Stimulated activated memory B cell treated with anti-CD40 and anti-IgM and Interleukin-4, amounts not matched to agents 10 μg/mL and 1 μg/mL and 100 μg/mL, for 72 hours (primary cell): ENCODE results near the gene OFD1.
"Not testable (repeated sequence)": the region's sequence is repeated elsewhere in the genome, so short reads cannot be mapped to it uniquely, and the experiment has no call there.

Source experiments
- ATAC-seq: fragments of 150-1000 bp; cut with Tn5 transposase; 2 replicates; pipeline ENCODE4 v1.10.0; 2021
- H3K27ac Mint-ChIP-seq: one replicate; pipeline ENCODE4 v1.8.0; 2022; ENCODE audit warnings: mild to moderate bottlenecking, mixed read lengths
- H3K27me3 Mint-ChIP-seq: one replicate; pipeline ENCODE4 v1.8.0; 2022; ENCODE audit warnings: mixed read lengths
- H3K36me3 Mint-ChIP-seq: one replicate; pipeline ENCODE4 v1.8.0; 2022; ENCODE audit warnings: mixed read lengths
- H3K4me1 Mint-ChIP-seq: one replicate; pipeline ENCODE4 v1.8.0; 2022; ENCODE audit warnings: mixed read lengths
- H3K4me3 Mint-ChIP-seq: one replicate; pipeline ENCODE4 v1.8.0; 2022; ENCODE audit warnings: mild to moderate bottlenecking, moderate library complexity, mixed read lengths
- H3K9me3 Mint-ChIP-seq: one replicate; pipeline ENCODE4 v1.8.0; 2022; ENCODE audit warnings: mixed read lengths

The OFD1 gene

DNA sequence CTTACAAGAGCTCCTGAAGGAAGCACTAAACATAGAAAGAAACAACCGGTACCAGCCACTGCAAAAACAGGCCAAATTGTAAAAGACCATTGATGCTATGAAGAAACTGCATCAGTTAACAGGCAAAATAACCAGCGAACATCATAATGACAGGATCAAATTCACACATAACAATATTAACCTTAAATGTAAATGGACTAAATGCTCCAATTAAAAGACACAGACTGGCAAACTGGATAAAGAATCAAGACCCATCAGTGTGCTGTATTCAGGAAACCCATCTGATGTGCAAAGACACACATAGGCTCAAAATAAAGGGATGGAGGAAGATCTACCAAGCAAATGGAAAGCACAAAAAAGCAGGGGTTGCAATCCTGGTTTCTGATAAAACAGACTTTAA, 8.0 kb upstream of the OFD1 start:
- H3K27me3 Mint-ChIP-seq, H3K9me3 Mint-ChIP-seq, ATAC-seq, H3K27ac Mint-ChIP-seq, H3K4me3 Mint-ChIP-seq: not testable (repeated sequence)
- Mint-ChIP-seq H3K36me3 (peaks cover 53% of the 10 kb centered on the region), H3K4me1 (peaks cover 61% of the 10 kb centered on the region)

DNA sequence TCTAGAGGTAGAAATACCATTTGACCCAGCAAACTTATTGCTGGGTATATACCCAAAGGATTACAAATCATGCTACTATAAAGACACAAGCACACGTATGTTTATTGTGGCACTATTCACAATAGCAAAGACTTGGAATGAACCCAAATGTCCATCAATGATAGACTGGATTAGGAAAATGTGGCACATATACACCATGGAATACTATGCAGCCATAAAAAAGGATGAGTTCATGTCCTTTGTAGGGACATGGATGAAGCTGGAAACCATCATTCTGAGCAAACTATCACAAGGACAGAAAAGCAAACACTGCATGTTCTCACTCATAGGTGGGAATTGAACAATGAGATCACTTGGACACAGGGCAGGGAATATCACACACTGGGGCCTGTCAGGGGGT, 4.0 kb upstream of the OFD1 start:
- ATAC-seq, H3K27me3 Mint-ChIP-seq, H3K9me3 Mint-ChIP-seq, H3K4me3 Mint-ChIP-seq, H3K27ac Mint-ChIP-seq: not testable (repeated sequence)
- Mint-ChIP-seq H3K36me3 (peaks cover 35% of the 10 kb centered on the region), H3K4me1 (peaks cover 59% of the 10 kb centered on the region)

DNA sequence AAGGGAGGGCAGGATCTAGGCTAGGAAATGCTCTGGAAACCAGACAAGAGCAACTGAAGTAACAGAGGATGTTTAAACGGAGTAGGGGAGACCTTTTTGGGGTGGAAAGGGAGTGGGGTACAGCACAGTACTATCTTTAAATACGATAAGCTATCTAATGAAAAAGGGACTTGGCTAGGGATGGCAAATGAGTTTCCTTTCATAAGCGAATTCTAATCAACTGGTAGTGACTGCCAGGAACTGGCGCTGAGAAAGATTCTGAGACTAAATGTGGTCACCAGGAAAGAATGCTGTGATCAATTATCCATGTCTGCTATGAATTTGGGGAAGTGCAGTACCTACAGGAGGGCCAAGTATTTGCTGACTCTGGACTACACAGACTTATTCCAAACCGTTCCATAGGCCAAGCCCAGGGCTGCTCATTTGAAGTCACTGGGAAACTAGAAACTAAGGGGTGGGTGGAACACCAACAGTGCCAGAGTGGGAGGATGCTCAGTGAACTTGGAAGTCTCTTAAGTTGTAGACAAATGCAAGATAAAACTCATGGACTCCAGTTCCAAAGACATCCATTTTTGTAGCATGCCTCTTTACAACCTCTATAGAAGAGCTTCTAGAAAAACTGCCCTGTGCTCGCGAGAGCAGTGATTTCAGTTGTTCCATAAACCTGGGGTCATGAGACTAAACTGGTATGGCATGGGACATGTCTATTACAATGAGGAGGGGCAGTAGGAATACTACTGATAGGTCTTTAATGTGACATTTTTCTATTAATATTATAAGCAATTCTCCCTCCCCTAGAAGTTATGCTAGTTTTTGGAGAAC, 2.1 kb upstream of the OFD1 start:
- peak overlapping the region; percentile 6 for H3K4me3 Mint-ChIP-seq
- H3K36me3 Mint-ChIP-seq, result peaks cover 19% of the 10 kb centered on the region
- no peaks in the 10 kb centered on the region for H3K27me3 Mint-ChIP-seq
- peaks cover 48% of the 10 kb centered on the region for H3K4me1 Mint-ChIP-seq
- no peak for ATAC-seq
- peak overlapping the region; percentile 61 for H3K27ac Mint-ChIP-seq
- H3K9me3 Mint-ChIP-seq, result no peaks in the 10 kb centered on the region

DNA sequence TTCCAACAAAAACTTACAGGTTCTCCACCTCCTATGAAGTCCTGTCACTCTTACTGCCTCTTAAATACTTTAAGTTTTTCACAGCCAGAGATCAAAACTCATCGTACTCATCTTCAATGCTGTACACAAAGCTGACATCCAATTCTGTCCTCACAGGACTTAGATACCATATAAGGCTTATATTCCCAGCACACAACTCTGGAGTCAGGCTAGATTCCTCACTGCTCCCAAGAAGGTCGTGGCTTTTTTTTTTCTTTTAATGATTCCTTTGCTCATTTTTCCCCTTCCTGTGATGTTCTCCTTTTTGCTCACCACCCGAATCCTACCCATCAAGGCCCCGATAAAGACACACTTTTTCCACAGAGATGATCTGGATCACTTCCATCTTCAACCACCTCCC, 1.0 kb upstream of the OFD1 start:
- no peaks in the 10 kb centered on the region for H3K9me3 Mint-ChIP-seq
- peaks cover 39% of the 10 kb centered on the region for H3K4me1 Mint-ChIP-seq
- H3K27ac Mint-ChIP-seq, result peak overlapping the region; percentile 98

DNA sequence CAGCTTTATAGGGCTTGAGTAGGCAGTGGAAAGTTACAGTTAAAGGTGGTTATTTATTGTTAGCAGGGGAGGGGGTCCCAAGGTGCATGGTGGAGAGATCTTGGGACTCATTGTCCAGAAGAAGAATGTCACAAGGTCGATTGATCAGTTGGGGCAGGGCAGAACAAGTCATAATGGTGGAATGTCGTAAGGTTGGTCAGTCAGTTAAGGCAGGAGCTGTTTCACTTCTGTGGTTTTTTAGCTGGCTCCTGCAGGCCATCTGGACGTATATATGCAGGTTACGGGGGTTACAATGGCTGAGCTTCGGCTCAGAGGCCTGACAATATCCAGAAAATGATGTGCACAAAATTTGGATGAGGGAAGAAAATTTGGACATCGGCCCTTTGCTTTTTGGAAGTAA, 7.1 kb downstream of the OFD1 start:
- Mint-ChIP-seq H3K27me3 (no peaks in the 10 kb centered on the region), H3K9me3 (no peaks in the 10 kb centered on the region), H3K4me3 (peak overlapping the region; percentile 31), H3K4me1 (peaks cover 12% of the 10 kb centered on the region), H3K36me3 (peaks cover 9% of the 10 kb centered on the region), H3K27ac (peak overlapping the region; percentile 89)
- no peak for ATAC-seq

More for the DNA sequence above, 1.0 kb upstream of the OFD1 start:
- ATAC-seq, result no peak
- peak overlapping the region; percentile 95 for H3K4me3 Mint-ChIP-seq
- peaks cover 13% of the 10 kb centered on the region for H3K36me3 Mint-ChIP-seq
- H3K27me3 Mint-ChIP-seq, result no peaks in the 10 kb centered on the region

DNA sequence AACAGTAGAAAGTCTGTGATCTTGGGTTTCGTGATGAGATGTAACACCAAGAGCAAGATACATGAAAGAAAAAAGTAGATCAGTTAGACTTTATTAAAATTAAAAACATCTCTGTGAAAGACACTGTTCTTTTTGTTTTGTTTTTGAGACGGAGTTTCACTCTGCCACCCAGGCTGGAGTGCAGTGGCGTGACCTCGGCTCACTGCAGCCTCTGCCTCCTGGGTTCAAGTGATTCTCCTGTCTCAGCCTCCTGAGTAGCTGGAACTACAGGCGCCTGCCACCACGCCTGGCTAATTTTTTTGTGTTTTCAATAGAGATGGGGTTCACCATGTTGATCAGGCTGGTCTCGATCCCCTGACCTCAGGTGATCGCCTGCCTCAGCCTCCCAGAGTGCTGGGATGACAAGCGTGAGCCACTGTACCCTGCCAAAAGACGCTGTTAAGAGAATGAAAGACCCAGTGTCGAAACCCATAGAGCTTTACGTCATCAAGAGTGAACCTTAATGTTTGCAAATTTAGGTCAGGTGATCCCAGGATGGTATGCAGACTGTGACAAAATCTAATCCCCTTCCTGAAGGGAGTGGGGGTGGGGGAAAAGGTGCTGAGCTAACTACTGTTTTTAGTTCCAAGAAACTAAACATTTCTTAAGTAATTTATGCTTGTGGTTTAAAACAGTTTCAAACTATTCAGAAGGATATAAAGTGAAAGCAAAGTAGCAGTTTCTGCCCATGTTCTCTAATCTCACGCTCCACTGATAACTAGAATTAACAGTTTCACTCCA, 8.0 kb downstream of the OFD1 start:
- peak; percentile 88 for ATAC-seq
- H3K9me3 Mint-ChIP-seq, result no peaks in the 10 kb centered on the region
- H3K27ac Mint-ChIP-seq, result peak overlapping the region; percentile 89
- H3K36me3 Mint-ChIP-seq, result peaks cover 18% of the 10 kb centered on the region
- H3K27me3 Mint-ChIP-seq, result no peaks in the 10 kb centered on the region
- peaks cover 16% of the 10 kb centered on the region for H3K4me1 Mint-ChIP-seq
- peak overlapping the region; percentile 69 for H3K4me3 Mint-ChIP-seq

DNA sequence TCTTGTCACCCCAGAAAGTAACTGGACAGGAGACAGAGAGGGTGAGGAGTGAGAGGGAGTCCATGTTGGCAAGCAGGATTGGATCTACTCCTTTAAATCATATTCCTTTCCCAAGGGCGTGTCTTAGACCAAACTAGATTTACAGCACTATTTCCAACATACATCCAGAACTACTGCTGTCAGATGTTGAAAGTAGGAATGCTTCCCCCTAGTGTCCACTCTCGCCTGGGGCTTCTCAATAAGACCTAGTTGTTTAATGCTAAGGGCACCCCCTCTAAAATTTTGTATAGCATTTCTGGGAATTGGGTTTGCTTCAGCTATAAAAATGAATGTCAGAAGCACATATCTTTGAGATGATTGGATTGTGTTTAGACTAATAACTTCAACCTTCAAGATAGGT, 13.3 kb downstream of the OFD1 start:
- Mint-ChIP-seq H3K4me1 (peaks cover 24% of the 10 kb centered on the region), H3K9me3 (no peaks in the 10 kb centered on the region), H3K36me3 (peaks cover 13% of the 10 kb centered on the region), H3K27ac (peak overlapping the region; percentile 30), H3K4me3 (no peak overlapping the region), H3K27me3 (no peaks in the 10 kb centered on the region)
- ATAC-seq, result no peak

DNA sequence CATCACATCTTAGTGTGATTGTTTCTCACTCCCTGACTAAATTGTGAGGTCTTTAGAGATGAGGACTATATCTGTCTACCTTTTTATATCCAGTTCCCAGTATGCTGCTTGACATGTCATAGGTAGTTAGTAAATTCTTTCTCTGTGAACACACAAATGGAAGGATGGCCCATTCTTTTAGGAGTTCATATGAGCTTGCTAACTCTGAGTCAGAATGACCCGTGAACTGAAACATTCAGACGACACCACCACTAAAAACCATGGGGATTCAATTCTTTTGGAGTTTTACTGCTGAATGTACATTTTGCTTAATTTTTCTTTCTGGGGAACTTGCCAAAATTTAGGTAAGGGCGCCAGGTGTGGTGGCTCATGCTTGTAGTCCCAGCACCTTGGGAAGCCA, 13.9 kb downstream of the OFD1 start:
- ATAC-seq, result no peak
- H3K4me1 Mint-ChIP-seq, result peaks cover 30% of the 10 kb centered on the region
- H3K36me3 Mint-ChIP-seq, result peaks cover 18% of the 10 kb centered on the region
- H3K27ac Mint-ChIP-seq, result no peak overlapping the region
- H3K4me3 Mint-ChIP-seq, result no peak overlapping the region
- no peaks in the 10 kb centered on the region for H3K27me3 Mint-ChIP-seq
- no peaks in the 10 kb centered on the region for H3K9me3 Mint-ChIP-seq

DNA sequence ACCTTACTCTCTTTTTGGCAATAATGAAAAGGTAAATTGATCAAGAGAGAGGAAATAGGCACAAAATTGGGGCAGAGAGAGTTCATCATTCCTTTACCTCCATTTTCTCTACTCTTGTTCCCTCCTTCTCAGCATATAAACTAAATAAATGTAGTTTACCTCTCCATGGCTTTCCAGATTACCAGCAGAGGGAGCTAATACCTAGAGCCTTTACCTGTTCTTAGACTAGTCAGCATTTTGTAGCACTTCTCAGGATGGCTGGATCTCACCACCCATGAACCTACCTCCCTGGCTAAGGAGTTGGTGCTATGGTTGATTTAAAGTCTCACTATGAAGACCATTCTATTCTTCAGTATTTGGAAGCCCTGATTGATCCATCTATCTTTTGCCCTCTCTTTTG, 15.7 kb downstream of the OFD1 start:
- ATAC-seq, result no peak
- Mint-ChIP-seq H3K27ac (no peak overlapping the region), H3K27me3 (no peaks in the 10 kb centered on the region), H3K4me1 (peaks cover 30% of the 10 kb centered on the region), H3K4me3 (no peak overlapping the region), H3K9me3 (no peaks in the 10 kb centered on the region), H3K36me3 (peaks cover 18% of the 10 kb centered on the region)

DNA sequence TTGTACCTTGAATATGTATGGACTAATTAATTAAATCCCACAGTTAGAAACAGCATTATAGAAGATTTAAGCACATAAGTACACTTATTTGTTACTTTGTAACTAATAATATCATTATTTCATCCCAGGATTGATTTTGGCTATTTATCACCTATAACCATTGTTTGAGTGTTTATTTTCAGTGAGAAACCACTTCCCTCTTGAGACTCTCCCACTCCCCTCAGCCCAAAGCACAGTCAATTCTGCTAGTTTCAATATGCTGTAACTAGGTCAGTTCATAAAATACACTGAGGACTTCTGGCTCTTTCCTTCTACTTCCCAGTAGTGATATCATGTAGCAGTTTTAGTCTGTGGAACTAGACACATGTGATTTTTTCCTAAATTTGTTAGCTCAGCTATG, 16.3 kb downstream of the OFD1 start:
- H3K27ac Mint-ChIP-seq, result no peak overlapping the region
- no peak overlapping the region for H3K4me3 Mint-ChIP-seq
- no peak for ATAC-seq
- no peaks in the 10 kb centered on the region for H3K27me3 Mint-ChIP-seq
- no peaks in the 10 kb centered on the region for H3K9me3 Mint-ChIP-seq
- peaks cover 30% of the 10 kb centered on the region for H3K4me1 Mint-ChIP-seq
- peaks cover 18% of the 10 kb centered on the region for H3K36me3 Mint-ChIP-seq

DNA sequence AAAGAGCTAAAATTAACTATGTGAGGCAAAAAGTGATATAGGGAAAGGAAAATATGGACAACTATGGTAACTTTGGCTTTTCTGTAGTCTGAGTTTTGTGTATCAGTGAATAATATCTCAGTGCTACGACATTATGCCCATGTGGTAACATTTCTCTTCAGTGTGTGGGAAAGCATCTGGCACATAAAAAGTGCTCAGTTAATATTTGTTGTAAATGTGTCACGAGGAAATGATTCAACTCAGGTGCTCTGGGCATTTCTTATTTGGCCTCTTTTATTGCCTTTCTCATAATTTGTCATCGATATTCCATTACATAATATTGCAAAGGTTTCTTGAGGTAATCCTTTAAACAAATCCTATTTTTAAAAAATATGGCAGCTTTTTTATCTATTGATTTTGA, 17.6 kb downstream of the OFD1 start:
- peaks cover 17% of the 10 kb centered on the region for H3K36me3 Mint-ChIP-seq
- no peak for ATAC-seq
- peaks cover 34% of the 10 kb centered on the region for H3K4me1 Mint-ChIP-seq

DNA sequence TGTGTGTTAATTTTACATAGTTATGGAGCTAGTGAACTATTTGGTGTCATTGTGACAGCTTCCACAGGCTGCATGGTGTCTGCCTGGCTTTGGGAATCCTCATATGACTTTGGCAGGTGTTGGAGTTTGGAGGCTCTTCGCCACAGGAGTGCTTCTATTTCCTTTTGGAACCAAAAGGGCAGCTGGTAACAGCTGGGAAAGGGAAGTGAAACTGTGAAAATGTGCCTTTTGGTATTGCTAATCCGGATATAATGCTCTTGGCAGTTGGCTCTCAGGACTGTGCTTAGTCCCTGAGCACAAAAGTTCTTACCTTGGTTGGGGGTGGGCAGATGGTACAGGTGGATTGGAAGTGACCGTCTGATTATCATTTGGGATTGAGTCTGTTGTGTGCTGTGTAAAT, 18.1 kb downstream of the OFD1 start:
- Mint-ChIP-seq H3K4me1 (peaks cover 29% of the 10 kb centered on the region), H3K27ac (peak overlapping the region; percentile 80), H3K27me3 (no peaks in the 10 kb centered on the region), H3K9me3 (no peaks in the 10 kb centered on the region), H3K36me3 (peaks cover 13% of the 10 kb centered on the region), H3K4me3 (peak overlapping the region; percentile 39)
- peak; percentile 54 for ATAC-seq

More for the DNA sequence above, 17.6 kb downstream of the OFD1 start:
- Mint-ChIP-seq H3K9me3 (no peaks in the 10 kb centered on the region), H3K27me3 (no peaks in the 10 kb centered on the region), H3K4me3 (no peak overlapping the region), H3K27ac (peak overlapping the region; percentile 80)

DNA sequence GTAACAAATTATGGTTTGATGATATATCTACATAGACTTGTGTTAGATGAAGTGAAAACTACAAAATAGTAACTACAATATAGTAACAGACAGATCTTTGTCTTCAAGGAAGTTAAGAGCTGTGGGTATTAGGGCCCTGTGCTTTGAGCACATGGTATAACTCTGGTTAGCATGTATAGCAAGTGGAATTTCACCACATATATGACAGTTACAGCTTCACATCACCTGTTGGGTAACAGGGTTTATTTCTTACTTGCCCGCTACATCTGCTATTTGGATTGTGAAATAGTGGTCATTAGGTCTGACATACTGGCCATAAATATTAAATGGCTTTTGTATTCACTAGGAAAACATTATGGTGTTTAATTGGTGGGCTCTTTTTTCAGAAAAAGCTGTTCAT, 20.2 kb downstream of the OFD1 start:
- ATAC-seq, result no peak
- Mint-ChIP-seq H3K36me3 (peaks cover 19% of the 10 kb centered on the region), H3K27ac (no peak overlapping the region), H3K9me3 (no peaks in the 10 kb centered on the region), H3K4me3 (no peak overlapping the region), H3K27me3 (no peaks in the 10 kb centered on the region), H3K4me1 (peaks cover 41% of the 10 kb centered on the region)

DNA sequence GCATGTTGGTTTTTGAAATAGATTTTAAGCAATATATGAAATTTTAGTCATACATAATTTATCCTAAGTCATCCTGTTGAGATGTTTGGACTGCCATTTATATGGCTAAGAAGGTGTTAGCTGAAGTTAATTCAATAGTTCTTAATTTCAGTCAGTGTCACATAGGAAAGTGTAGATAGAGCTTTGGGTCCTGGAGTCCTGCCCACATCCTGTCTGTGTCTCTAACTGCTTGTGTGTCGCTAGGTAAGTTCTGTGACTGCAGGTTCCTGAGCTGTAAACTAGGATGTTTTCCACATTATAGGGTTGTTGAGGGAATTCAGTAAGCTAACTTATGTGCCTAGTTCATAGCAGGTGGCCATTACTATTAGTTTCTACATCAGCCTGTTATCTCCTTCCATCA, 20.7 kb downstream of the OFD1 start:
- no peak overlapping the region for H3K27ac Mint-ChIP-seq
- no peak overlapping the region for H3K4me3 Mint-ChIP-seq
- no peaks in the 10 kb centered on the region for H3K9me3 Mint-ChIP-seq
- peaks cover 37% of the 10 kb centered on the region for H3K4me1 Mint-ChIP-seq
- no peak for ATAC-seq
- no peaks in the 10 kb centered on the region for H3K27me3 Mint-ChIP-seq
- peaks cover 22% of the 10 kb centered on the region for H3K36me3 Mint-ChIP-seq

DNA sequence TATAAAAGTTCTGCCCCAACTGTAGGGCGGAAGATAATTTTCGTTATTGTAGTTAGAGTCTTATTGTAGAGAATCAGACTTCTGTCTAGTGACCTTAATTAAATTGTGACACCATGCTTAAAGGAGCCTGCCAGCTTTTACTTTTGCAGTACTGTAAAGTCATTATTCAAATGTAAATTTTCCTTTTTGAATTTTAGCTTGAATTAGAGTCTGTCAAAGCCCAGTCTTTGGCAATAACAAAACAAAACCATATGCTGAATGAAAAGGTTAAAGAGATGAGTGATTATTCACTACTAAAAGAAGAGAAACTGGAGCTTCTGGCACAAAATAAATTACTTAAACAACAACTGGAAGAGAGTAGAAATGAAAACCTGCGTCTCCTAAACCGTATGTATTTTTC, 21.8 kb downstream of the OFD1 start:
- H3K36me3 Mint-ChIP-seq, result peaks cover 32% of the 10 kb centered on the region
- H3K9me3 Mint-ChIP-seq, result no peaks in the 10 kb centered on the region
- H3K4me3 Mint-ChIP-seq, result no peak overlapping the region
- H3K4me1 Mint-ChIP-seq, result peaks cover 35% of the 10 kb centered on the region
- no peak overlapping the region for H3K27ac Mint-ChIP-seq
- H3K27me3 Mint-ChIP-seq, result no peaks in the 10 kb centered on the region
- no peak for ATAC-seq
